NCI-H774 (cell line): ENCODE data around the gene HLTF.
A peak's percentile ranks its signal among the peaks of the same experiment; 100 is the strongest.

ENCODE experiments used
- DNase-seq: peaks from one replicate; lab custom pipeline; 2025; lab: John Stamatoyannopoulos, UW

HLTF gene

DNA sequence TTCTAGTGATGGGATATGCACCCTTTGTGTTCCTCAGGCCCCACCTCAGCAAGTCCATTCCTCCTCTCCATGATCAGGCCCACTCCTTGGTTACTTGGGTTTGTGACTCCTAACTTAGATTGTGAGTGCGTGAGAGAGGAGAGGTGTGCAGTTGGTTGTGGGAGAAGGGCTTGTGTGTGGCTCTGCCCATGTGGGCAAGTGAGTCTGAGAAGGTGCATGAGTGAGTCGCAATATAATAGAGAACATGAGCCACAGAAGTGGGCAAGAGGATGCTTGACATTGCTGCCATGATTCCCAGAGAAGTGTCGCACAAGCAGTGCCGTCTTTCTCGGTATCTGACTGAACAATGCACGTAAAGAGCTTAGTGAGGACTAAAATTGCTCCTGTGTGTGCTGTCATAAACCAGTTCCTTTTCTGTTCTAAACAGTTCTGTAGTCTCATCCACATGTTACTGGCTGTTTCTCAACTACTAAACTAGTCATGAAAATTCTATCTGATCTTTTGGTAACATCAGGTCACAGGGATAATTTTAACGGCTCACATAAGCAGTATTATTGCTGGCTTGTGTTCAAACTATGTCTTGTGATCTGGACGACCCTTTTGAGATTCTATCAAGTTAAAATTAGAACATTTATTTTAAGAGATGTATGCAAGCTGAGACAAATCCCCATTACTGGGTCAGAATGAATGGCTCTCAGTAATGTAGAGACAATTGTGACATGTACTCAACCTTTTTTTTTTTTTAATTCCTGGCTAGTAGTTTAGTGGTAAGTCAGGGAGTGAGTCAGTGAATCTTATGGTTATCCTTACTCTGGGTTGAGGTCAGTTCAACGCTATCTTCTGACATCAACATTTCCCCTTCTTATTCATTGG, 69.4 kb downstream of the HLTF start:
- no peak for DNase-seq

DNA sequence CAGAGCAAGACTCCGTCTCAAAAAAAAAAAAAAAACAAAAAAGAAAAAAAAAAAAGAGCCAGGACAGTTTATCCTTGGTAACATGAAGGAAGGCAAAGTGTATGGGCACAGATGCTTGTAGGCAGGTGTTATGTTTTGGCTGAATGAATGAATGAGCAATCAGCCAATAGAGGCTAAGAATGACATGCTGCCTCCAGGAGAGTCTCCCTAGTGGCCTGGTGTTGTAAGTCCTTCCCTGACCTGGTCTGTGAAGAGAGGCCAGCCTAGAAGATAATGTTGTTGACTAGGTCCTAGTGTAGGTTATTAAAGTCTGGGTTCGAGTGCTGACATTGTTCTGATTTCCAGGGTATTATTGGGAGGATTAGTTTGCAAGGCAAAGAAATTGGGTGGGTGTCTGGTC, 70.1 kb downstream of the HLTF start:
- no peak for DNase-seq

DNA sequence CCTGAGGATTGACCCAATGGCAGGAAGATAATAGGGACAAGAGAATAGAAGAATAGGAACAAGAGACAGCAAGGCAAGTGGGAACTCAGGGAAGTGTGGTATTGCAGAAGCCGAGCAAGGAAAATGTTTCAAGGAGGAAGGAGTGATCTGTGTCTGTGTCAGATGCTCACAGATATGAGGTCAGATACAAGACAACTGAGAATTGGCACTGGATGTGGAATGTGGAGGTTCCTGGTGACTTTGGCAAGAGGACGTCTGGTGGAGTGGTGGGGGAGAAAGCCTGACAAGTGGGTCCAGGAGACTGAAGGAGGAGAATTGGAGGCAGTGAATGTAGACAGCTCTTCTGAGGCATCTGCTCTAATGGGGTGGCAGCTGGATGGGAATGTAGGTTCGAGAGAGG, 70.9 kb downstream of the HLTF start:
- no peak for DNase-seq

DNA sequence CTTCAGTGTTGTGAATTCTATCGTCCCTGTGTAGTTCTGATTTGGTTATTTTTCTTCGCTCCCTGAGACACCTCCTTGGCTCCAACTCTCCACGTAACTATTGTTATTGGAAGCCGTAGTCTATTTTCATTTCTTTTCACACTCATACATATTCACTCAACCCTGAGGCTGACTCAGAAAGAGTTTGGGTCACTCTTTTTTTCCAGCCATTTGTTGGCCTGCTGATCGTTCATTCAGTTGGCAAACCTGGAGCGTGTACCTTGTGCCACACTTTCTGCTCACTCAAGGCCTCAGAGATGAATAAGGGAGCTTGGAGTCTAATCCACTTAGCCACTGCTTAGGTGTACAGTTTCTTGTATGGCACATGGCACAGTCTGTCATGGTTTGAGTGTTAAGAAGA, 72.6 kb downstream of the HLTF start:
- DNase-seq, result no peak

DNA sequence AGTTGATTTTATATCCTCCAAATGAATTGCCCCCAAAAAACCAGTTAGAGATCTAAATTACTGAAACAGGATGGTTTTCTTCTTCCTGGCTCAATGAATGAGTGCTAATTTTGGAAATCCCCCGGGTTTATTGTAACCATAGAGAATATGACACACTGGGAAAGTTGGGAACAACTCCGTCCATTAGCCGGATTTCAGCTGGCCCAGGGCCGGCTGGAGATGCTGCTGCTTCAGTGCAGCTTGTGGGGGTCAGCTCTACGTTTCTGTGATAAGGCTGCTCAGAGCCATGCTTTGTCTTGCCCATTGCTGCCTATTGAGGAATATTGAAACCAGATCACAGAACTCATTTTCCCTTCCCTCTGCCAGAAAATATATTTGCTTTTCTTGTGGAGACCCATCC, 74.7 kb downstream of the HLTF start:
- no peak for DNase-seq

DNA sequence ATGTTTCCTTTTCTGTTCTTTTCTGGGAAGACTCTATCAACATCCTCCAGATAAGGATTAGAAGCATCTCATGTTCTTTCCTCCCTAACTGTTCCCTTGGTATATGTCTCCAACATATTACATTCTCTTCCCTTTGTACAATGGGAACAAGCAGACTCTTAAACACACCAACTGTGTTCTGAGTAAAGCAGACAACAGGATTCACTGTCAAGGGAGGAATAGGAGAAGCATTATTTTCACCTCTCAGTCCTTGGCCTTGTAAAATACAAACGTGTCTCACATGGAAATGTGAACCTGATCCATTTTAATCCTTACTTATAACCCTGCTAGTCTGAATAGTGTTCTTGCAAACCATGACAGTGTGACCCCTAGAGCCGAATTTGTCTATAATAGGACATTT, 75.4 kb downstream of the HLTF start:
- no peak for DNase-seq

DNA sequence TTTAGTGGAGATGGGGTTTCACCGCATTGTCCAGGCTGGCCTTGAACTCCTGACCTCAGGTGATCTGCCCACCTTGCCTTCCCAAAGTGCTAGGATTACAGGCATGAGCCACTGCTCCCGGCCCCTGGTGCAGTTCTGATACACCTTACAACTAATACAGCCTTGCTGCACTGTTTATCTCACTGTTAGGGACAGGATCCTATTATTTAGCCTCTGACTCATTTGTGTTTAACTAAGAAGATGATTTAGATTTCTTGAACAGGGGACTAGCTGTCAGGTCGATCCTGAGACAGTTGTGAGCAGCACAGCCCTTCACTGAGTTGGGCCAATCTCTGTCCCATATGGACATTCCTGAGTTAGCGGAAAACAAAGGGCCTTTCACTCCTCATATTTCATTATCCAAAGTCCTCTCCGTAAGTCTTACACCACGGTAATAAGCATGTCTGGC, 75.8 kb downstream of the HLTF start:
- no peak for DNase-seq

DNA sequence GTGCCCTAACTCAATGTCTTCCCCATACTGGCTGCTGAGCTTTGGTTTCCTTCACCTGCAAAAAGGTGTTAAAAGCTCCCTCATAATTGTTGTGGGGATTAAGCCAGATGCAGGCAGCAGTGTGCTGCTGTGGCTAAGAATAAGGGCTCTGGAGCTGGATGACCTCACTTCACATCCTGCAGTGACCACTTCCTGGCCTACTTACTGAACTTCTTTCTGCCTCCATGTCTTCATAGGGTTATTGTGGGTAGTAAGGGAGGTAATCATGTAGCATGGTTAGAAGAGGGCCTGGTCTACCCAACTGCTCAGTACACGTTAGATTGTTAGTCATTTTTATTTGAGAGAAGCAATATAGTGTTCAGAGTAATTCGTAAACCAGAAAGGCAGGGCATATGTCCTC, 76.6 kb downstream of the HLTF start:
- DNase-seq, result no peak

DNA sequence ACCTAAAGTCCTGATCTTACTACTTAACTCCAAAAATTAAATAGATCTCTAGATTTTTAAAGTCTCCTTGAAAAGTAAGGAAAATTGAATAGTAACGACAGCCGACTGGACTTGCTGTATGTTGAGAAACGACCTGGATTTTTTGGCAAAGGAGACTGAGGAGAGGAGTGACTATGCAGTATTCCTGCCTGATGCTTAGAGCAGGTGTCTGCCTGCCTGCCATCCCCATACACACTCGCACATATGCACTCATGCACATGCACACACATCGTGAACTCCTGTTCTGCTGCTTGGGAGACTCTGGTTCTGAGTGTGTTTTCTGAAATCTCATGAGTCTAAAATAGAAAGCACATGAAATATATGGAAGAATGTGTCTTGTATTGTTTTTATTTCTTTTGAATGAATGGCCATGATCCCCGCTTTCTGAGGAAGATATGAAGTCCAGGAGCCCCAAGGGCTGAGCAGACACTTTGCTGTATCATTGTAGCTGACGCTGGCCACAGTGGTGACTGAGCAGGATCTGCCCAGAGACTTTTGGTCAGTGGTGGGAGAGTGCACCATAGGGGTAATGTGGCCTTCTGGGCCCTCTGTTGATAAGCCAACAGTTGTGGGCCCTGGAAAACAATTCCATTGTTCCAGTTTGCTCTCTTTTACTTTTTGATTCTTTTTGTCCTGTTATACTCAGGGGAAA, 78.6 kb downstream of the HLTF start:
- no peak for DNase-seq

DNA sequence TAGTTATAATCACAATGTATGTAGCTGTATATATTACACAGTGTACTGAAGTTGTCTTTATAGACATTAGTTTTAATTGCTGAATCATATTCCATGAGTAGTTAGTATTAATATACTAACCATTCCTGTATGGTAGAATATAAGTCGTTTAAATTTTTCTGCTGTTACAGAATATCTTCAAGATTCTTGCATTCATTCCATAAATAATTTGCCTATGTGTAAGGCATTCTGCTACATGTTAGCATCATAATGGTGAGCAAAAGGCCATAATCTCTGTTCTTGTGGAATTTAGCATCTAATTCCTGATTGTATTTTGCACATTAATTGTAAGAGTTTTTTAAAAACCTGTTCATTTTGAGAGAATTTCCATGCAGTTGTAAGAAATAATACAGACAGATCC, 80.9 kb downstream of the HLTF start:
- DNase-seq, result no peak

DNA sequence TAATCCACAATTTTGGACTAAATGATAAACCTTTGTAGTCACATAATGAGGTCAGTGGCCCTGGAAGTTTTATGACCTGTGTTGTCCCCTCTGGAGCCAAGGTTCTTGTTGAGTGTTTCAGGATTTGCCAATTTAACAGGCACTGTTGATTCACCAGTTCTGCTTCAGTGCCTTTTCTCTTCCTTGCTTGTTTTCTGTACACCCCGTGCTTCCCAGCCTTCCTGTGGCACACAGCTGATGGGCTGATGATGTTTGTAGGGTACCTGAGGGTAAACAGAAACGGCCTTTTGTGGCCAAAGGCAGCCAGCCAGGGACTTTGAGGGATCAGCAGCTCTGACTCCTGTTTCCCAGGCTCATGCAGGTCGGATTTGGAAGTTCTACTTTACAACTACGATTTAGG, 81.7 kb downstream of the HLTF start:
- DNase-seq, result peak; percentile 73

DNA sequence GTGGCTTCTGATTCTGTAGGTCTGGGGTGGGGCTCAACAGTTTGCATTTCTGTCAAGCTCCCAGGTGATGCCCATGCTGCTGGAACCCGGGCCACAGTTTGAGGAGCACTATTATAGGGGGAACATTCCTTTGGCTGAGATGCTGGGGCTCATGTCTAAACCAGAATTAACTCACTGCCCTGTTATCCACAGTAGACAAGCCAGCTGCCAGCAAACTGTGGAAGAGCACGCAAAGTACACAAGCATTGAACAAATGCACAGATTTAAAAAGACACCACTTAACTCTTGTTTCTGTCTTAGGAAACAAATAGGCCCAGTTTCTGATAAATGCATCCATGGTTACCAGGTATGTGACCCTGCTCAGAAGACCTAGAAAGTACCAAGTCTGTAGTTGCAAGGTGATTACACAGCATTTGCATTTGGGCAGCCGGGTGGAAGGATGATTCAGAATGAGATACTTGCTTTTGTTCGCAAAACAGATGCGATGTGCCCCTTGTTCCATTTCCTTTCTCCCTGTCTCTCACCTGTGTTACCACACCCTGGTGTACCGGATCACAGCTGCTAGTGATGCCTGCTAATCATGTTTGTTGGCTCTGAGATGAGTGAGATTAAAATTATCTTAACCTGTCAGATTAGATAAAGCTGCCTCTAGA, 82.6 kb downstream of the HLTF start:
- DNase-seq, result no peak

DNA sequence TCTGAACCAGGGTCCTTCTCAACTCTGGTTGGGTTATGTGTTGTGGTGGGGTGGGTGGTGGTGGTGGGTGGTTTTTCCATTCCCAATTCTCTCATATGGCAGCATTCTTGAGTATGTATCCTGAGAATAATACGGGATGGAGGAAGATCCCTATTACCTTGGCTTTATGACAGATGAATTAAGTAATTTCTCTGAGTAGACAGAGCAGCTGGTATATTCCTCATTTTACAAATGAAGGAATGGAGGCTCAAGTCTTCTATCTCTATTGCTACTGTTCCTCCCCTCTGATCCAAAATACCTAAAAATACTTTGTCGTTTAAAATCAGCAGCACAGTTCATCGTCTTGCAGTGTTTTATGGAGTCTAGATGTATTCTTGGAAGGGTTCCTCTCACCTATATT, 84.6 kb downstream of the HLTF start:
- no peak for DNase-seq

DNA sequence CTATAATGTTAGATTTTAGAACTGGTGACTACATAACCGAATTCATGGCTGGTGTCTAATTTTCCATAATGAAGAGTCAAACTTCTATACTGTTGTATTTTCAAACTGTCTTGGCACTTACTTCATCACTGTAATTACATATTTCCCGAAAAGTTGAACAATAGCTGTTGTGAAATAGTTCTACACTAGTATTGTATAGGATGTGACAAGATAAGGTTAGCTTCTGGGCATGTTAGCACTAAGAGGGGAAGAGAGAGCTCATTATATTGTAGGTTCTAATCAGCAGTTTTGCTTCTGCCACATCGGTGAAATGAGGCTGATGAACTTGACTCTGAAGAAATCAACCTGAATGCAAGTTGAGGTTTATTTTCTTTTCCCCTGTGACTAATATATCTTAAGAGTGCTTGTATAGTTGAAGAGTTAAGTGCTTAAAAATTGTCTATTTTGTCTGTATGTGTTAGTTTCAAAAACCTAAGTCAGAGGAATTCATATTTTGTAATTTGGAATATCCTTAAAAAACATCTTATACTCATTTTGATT, 86.1 kb downstream of the HLTF start:
- DNase-seq, result no peak

DNA sequence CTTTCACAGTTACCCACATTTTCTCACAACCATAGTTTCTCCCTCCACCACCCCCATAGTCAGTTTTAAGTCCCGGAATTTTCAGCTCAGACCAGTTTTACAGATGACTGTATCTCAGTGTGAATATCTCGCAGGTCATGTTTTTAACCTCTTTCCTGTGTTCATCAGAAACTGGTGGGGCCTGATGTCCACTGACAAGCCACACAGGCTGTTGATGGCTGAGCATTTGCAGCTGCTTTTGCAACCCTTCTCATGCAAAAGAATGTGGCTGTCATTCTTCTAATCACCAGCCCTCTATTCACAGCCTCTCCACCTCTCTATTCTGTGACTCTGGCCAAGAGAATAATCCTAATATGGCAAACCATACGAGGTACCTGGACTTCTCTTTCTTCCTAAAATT, 86.5 kb downstream of the HLTF start:
- DNase-seq, result no peak

DNA sequence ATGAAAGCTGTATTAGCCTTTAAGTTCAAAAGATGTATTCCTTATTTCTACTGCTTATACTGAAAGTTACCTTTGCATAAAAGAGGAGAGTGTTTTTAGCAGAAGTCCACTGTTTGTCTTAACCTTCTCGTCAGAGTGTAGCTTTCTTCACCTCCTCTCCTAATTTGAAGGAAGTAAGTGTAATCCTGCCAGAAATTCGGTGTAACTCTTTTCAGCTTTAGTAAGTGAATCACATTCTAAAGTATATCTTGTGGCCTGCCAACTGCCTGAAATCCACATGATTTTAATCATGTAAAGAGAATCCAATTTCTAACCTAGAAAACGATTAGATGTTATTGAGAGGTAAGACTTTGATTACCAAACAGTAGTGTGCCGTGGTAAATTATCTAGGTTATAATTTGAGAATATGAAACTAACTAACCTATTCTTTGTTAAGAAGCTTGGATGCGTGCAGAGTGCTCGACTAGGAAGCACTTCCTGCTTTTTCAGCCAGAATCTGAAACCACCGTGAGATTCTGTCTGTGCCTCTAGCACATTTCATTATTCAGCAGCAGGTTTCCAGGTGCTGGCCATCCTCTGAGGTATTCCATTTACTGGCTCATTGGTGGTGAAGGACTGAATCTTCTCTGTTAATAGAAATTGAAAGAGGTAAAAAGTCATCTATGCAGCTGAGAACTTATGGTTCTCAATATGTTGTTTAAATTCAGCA, 87.5 kb downstream of the HLTF start:
- DNase-seq, result peak; percentile 47

DNA sequence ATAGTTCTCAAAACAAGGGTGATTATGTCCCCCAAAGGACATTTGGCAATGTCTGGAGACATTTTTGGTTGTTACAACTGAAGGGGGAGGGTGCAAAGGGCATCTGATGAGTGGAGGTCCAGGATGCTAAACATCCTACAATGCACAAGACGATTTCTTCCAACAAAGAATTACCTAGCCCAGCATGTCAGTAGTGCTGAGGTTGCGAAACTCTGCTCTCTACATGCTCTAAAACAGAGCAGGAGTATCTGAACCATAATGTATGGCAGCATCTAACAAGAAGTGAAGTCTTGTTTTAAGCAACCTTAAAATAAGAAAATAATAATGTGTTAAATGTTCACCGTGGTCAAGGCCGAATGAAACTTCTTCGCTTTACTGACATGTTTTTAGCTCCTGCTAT, 88.0 kb downstream of the HLTF start:
- no peak for DNase-seq

DNA sequence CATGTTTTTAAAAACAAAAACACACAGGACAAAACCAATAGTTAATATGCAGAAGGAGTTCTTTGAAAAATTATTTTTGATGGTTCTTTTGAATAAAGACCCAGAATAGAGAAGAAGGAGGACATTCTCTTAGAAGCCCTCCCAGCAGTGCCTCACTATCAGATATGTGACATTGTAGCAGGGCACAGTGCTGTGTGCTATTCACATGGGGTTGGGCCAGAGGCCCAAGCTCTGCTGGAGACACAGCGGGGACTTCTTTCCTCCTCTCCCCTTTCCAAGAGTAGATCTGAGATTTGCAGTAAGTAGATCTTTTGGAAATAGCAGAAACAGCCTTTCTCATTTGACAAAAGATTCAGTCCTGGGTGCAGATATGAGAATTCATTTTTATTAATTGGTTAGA, 88.7 kb downstream of the HLTF start:
- no peak for DNase-seq

DNA sequence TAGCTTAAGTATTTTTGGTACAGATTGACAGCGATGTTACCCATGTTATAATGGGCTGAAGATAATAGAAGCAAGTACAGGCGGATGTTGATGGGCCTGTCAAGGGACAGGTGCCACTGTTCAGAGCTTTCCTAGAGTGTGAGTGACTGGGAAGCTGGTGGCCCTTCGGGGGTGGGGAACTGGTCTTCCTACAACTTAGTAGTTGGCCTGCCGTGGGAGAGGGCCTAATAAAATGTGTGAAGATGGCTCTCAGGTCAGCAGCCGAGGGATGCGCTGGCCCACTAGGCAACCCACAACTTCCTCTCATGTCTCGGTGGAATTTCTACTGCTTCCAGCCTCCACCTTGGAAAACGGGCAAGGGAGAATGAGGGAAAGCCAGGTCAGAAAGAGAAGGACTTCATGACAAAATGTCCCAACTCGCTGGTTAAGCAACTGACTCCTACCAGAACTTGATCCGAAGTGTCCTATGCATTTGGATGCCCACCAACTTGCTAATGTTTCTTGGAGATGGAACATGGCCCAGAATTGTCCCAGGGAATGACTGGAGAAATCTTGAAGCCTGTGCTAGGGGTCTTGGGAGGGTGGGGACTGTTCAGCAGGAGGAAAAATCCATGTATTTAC, 93.6 kb downstream of the HLTF start:
- DNase-seq, result no peak

DNA sequence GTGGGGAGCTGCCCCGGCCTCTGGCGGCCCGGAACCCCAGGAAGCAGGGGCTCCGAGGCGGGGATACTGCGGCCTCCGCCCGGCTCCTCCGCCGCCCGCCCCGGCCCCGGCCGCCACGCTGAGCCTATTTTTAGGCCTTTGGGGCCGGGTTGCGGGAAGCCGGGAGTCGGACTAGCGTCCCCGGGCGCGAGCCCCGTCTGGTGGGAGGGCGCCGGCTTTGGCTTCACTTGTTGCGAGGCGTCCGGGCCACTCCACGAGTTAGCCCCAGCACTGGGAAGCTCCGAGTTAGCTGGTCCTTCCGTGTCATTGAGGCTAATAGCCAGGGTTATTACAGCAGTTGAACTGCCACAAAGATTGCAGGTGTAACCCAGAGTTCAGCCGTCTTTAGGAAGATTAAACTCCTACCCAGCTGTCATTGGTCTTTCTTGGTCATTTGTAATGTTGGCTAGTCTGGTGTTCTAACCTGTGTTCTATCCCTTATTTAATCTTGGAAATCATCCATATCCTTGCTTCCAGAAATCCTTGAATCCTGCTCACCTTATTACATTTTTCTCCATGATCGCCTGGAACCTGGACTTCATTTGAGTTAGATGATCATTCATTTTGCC, 94.2 kb downstream of the HLTF start:
- peak; percentile 40 for DNase-seq
